HG02571 (cell line): Measurements from ENCODE around the gene HSPA9.
A peak's percentile ranks its signal among the peaks of the same experiment; 100 is the strongest.

Source experiments
- ATAC-seq: cut with Tn5 transposase; IDR thresholded peaks from one replicate; pipeline ENCODE4 v1.9.1; 2021; ENCODE audit warnings: mild to moderate bottlenecking, moderate library complexity; ENCODE audit not compliant: unreplicated experiment

The HSPA9 gene

DNA sequence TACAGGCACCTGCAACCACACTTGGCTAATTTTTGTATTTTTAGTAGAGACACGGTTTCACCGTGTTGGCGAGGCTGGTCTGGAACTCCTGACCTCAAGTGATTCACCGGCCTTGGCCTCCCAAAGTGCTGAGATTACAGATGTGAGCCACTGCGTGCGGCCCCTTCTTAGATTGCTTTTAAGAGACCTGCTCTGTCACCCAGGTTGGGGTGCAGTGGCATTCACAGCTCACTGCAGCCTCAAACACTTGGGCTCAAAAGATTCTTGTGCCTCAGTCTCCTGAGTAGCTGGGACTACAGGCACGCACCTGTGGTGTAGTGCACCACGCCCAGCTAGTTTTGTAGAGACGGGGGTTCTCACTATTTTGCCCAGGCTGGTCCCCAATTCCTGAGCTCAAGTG, 11.0 kb downstream of the HSPA9 start:
- ATAC-seq = no peak

DNA sequence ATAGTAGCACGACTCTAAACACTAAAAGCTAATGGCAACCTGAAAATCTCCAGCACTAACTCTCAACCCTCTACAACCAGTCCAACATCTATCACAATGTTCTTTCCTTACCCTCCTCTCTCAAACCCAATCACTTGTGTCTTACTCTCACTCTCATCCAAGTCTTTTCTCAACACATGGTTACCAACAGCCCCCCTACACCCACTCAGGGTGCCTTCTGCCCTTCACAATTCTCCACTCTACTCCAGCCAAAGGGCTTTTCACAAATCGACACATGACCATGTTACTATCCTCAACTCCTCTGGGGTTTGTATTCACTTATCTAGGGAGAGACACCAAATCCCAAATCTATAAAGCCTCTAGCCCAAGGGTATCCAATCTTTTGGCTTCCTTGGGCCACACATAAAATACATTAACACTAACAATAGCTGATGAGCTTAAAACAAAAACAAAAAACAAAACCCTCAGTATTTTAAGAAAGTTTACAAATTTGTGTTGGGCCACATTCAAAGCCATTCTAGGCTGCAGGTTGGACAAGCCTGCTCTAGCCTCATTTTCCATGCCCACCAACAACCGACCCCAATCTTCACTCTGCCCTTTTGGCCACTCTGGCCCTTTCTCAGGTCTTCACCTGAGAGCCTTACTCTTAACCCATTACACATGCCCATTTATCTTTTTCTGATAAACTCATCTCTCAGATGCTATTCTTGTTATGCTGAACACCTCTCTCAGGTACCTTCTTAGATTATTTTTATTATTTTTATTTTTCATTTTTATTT, 11.7 kb downstream of the HSPA9 start:
- ATAC-seq = no peak

DNA sequence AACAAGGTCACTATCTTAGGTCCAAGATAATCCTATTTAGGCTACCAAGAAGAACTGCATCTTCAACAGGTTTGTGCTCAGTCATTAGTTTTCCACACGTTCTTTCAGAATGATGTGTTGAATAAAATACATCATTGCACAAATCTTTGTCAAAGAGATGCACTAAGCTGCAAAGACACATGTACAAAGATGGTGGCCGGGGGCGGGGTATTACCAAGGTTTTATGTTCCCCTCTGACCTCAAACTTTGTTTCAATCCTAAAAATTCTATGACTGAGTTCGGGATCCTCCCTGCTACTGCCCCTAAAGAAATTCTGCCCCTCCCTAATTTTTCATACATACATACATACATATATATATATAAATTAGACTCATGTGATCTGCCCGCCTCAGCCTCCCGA, 14.2 kb downstream of the HSPA9 start:
- no peak for ATAC-seq

DNA sequence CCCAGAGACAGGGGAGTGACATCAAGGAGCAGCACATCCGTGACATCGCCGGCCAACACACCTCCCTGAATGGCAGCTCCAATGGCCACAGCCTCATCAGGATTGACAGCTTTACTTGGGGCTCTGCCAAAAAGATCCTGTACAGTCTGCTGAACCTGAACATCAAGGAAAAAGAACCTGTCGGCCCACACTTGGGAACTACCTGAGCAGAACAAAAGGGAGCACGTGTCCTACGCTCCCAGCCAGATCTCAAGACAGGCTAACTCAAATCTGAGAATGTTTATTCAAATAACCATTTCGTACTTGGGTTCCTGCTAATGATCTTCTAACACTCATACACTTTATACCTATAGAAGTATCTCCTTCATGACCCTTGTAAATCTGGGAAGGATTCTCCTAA, 15.3 kb downstream of the HSPA9 start:
- no peak for ATAC-seq

DNA sequence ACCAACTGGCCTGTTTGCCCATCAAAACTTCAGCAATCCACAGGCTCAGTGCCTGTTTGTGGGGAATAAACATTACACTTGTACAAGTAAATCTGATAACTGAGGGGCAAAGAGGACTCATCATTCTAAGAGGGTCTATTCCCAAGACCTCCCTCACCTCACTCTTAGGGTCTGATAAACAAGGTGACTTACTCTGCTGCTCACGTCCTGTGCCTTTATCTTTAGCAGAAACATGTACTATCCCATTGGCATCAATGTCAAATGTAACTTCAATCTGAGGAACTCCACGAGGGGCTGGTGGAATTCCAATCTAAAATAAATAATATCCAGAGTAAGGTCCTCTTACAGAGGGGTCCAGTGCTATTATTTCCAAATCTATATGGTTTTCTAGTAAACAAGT, 17.5 kb downstream of the HSPA9 start:
- no peak for ATAC-seq

DNA sequence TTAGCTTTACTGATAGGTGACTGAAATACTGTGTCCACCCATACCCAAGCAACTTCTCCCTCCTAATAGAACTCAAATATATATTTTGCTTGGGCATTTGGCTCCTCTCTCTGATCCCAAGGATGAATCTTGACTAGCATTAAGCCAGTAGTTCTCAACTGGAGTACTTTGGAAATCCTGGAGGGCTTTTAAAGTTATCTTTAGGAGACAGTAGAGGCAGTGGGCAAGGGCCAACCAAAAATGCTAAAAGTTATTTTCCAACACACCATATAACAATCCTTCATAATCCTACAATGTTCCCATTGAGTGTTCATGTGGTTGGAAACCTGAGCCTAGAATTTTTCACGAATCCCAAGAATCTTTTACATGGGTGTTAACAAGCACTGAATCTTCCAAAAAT, 21.1 kb downstream of the HSPA9 start:
- ATAC-seq = no peak

DNA sequence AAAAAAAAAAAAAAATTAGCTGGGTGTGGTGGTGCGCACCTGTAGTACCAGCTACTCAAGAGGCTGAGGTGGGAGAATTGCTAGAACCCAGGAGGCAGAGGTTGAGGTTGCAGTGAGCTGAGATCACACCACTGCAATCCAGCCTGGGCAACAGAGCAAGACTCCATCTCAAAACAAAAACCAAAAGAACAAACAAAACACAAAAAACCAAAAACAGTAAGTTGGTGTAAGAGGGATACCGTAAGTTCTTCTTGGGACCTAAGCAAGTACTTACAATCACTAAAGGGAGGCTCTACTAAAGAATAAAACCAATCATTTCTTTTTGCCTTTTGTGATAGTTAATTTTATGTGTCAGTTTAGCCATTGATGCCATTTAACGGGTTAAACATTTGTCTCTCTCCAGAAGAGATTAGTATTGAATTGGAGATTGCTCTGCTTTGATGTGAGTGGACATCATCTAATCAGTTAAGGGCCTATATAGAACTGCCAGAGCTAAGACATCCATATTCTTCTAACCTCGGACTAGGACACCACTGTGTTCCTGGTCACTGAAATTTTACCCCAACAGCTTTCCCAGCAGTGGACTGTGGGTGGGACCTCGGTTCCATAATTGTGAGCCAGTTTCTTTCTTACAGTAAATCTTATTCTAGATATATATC, 21.6 kb downstream of the HSPA9 start:
- ATAC-seq = no peak

DNA sequence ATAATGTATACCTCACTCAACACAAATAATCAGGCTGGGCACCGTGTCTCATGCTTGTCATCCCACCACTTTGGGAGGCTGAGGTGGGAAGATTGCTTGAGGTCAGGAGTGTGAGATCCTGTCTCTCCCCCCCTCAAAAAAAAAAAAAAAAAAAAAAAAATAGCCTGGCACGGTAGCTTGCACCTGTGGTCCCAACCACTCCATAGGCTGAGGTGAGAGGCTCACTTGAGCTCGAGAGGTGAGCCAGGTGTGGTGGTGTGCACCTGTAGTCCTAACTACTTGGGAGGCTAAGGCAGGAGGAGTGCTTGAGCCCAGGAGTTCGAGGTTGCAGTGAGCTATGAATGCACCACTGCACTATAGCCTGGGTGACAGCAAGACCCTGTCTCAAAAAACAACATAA, 22.5 kb downstream of the HSPA9 start:
- ATAC-seq = no peak

DNA sequence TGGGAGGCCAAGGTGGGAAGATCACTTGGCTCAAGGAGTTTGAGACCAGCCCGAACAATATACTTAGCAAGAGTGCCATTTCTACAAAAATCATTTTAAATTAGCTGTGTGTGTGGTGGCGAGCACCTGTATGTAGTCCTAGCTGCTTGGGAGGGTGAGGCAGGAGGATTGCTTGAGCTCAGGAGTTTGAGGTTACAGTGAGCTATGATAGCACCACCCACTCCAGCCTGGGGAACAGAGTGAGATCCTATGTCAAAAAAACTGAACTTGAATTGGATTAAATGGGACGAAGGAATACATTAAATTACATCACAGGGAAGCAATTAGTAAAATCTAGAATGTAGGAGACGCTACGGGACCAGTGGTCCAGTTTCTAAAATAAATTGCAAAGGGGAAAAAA, 25.8 kb downstream of the HSPA9 start:
- ATAC-seq = no peak

DNA sequence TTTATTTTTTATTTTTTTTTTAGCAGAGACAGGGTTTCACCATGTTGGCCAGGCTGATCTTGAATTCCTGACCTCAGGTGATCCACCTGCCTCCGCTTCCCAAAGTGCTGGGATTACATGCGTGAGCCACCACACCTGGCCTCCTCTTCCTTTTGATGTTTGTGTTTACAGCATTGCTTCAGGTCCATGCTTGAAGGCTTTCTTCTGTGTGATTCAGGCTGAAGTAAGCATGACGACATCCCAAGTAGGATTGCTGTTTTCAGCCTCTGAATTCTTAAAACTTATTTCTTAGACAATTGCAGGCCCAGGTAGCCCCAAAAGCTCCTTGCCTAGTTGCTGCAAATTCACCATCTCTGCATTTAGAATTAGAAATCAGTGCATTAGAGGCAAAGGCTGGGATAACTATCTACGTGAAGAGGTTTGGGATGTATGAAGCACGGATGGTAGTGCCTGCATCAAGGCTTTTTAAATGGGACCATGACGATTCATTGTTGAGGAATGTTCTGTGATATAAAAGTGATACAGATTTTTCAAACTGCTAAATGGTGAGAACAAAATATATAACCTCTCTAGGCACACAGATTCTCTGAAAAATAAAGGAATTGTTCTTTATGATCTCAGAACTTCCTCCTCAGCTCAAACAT, 29.2 kb downstream of the HSPA9 start:
- ATAC-seq = no peak

DNA sequence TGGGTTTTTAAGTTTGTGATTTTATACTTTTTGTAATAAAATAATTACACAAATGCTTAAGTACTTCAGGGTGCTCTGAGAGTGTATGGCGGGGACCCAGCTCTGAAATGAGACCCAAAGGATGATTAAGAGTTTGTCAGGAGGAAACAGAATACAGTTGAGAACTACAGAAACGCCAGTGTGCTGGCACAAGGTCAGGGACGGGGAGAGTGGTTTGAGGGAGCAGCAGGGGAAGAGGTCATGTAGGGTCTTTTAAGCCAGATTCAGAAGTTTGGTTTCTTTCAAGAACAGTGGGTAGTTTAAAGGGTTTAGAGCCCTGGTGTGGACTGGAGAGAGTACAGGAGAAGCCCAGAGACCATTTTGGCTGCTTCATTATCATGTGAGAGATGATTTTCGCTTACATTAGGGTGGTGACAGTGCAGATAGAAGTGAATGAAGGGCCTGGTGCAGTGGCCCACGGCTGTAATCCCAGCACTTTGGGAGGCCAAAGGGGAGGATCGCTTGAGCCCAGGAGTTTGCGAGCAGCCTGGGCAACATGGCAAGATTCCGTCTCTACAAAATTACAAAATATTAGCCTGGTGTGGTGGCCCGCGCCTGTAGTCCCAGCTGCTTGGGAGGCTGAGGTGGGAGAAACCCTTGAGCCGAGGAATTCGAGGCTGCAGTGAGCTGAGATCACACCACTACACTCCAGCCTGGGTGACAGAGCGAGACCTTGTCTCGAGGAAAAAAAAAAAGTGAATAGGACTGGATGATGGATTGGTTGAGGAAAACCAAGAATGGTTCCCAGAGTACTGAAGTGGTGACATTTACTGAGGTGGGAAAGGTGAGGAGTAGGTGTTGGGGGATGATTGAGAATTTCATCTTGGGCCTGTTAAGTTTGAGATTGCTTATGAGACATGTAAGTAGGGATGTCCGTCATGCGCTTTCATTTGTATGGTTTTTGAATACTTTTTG, 30.7 kb downstream of the HSPA9 start:
- ATAC-seq = no peak

DNA sequence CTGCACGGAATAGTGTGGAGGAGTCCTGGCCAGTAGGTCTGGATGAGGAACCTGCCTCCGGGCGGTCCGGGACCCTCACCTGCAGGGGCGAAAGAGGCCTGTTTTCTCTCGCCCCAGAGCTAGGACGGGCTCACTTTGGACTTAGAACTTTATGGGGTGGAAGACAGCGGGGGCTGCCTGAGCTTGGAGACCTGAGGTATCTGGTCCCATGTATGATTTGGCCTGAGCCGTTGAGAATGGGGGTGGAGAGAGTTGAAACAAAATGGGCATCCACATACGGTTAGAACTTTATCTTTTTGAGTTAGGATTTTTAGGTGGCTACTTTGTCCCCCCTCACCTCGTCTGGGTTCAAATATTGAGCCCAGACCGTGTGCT, 31.5 kb downstream of the HSPA9 start:
- ATAC-seq = peak; percentile 42

DNA sequence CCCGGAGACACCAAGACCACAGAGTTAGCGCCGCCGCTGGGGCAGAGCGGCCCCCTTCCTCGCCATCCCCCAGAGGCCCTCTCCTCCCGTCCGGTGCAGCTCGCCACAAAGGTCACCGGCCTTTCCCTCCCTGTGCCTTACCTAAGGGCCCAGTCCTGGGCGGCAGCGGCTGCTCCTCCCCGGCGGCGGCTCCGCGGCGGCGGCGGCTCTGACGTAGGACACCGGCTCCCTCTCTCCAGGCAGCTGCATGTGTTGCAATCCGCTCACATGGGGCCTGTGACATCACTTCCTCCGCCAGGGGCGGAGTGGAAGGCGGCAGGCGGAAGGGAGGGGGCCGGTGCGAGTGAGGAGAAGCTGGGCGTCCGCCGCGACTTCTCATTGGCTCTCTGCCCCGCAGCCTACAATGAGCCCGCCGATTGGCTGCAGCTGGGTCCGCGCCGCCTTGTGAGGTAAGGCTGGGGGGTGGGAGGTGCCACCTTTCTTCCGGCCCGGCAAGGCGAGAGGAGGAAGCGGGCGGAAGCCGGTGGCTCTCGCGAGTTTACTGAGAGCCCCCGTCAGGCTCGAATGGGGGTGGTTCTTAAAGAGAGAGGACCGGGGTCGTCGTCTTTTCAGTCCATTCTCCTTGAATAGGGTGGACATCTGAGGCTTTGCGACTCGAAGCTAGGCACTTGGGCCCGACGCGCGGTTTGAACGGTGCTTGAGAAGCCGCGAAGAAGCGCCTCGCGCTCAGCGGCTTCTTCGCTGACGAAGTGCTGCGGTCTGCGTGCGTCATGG, 32.1 kb downstream of the HSPA9 start, which contains the start of gene ETF1:
ETF1 (minus strand) TSS at position 281 of the 774 bp plus-strand sequence. CDS start 318 bp downstream, outside the sequence.
- ATAC-seq = peak; percentile 92

DNA sequence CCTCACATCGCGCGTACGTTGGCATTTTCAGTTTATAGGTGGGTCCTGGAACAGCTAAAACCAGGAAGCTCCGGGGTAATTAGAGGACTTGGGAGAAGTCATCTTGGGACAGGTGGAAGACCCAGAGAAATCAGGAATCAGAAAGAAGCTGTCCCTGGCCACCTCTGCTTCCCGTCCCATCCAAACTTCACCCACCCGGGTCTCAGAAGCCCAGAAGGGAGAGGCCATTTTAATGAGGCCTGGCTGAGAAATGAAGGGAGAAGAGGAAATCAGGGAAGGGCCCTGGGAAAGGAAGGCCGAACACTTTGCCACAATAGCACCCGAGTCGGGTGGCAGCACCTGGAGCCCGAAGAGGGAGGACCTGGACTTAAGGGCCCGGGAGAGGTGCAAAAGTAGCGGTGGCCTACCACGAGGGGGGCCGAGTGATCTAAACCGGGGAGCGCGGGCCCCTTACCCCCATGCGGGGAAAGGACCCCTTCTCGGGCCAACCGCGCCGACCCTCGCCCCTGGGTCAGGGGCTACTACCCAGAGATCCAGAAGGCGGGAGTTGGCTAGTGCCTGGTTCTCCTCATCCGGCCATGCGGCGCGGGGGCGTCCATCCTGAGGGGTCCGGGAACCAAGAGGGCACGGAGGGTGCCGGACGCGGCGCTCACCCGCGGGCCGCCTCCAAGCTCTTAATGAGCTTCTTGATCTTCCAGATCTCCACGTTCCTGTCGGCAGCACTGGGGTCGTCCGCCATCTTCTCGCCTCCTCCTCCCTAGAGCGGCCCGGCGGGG, 32.8 kb downstream of the HSPA9 start:
- peak; percentile 2 for ATAC-seq

DNA sequence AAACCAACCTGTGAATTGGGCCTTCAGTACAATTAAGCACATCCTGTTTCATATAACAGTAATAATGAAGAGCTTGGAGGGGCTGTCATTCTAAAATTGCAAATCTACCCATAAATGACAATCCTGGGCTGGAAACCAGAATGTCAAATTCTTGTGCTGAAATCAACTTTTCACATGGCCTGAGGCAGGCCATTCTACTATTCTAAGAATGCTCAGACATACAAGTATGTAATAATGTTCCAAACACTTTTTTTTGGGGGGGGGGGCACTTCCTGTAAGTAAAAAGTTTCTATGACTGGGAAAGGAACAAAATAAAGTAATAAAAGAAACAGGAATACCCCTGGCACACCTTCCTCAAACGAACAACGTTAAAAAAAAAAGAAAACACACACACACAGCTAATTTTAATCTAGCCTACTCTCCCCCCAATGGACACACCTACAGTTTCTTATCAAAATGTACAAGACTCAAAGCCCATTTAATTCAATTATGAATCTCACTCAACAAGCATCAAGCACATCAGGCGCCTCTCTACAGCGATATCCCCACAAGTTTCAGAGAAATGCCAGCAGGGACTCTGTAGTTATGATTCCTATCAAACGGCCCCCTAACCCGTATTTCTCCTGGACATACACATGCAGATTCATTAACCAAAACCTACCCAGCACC, 33.6 kb downstream of the HSPA9 start:
- ATAC-seq = no peak

DNA sequence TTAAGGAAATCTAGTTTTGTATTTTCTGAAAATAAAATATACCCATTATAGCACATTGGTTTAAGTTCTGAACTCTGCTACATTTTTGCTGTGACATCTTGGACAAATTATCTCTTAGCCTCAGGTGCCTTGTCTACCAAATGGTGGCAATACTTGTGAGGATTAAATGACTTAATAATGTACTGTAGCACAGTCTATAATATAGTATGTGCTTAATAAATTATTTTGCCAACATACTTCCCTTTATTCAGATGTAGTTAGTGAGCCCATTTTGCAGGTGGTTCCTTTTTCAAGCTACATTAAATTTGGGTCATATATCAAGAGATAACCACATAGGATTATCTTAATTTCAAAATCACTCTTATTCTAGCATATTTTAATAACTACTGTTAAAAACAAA, 35.4 kb downstream of the HSPA9 start:
- no peak for ATAC-seq

DNA sequence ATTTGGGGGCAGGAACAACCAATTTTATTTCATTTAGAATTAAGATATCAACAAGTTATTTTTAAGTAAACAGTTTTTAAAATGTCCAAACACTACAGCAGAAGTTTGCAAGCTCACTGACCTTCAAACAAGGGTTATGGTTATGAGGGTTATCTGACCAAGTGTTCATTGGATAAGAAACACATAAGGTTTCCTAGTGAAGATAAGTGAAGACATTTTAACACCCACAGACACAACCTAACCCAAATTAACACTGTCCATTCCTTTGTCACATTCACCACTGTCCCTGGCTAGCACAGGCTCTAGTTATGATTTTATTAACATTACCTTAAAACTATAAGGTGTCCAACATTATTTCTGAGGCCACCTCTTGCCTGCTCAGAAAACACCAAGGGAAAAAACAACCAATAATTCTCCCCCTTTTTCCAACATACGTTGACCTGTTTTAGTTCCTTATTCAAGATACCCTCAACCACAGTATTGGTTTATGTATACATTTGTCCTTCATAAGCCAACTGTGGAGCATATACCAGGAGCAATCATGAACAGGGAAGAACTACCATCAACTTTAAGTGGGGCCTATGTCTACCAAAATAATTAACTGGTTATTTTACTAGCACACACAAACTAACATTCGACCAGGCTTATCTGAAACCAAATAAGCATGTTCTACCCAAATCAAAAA, 36.1 kb downstream of the HSPA9 start:
- no peak for ATAC-seq

DNA sequence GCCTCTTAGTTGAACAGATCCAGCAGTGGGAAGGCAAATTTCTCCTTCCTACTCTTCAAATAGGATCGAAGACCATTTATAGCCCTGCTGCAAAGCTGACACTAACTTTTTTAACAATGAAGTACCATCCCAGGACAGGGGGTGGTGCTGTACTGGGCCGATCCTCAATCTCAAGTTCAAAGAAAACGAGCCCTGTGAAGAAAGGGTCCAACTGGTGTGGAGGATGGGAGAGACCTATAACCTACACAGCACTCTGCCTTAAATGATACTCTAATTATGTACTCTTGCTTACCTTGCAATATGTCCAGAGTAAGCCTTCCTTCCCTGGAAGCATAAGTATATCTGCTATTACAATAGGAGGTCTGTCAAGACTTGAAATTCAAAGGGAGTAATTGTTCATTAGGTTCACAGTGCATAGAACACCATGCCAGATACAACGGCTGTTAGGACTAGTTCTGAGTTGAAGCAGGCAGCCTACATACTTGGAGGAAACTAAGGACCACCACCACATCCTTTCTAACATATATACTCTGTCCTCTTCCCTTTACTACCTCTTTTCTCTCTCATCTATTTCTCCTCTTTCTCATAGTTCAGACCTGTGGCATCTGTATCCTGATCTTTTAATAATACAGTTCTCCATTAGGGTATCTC, 38.4 kb downstream of the HSPA9 start:
- ATAC-seq = no peak
